HG03045 (cell line): ENCODE measurements around the gene XIRP2.

Experiments used
- ATAC-seq: cut with Tn5 transposase; IDR thresholded peaks from one replicate; pipeline ENCODE4 v1.9.1; 2021; ENCODE audit warnings: mild to moderate bottlenecking, moderate library complexity; ENCODE audit not compliant: unreplicated experiment

XIRP2 gene

GRCh38 chr2:167287212-167287611 lies 398.9 kb downstream of the XIRP2 start:
- no peak for ATAC-seq

GRCh38 chr2:167289651-167290410 lies 401.6 kb downstream of the XIRP2 start:
- no peak for ATAC-seq

GRCh38 chr2:167292430-167293171 lies 404.3 kb downstream of the XIRP2 start, which contains the start of gene B3GALT1:
TSS of gene B3GALT1 (plus strand) at chr2:167293001.
- peak; percentile 99 for ATAC-seq

GRCh38 chr2:167293172-167293781 lies 405.0 kb downstream of the XIRP2 start:
- ATAC-seq, result peak; percentile 17

- ATAC-seq, result no peak
Measured at GRCh38 chr2:167293943-167294775, 405.9 kb downstream of the XIRP2 start.

- ATAC-seq, result no peak
Measured at GRCh38 chr2:167294776-167295140, 406.5 kb downstream of the XIRP2 start.

- ATAC-seq, result no peak
Measured at GRCh38 chr2:167297292-167297691, 409.0 kb downstream of the XIRP2 start.

DNA sequence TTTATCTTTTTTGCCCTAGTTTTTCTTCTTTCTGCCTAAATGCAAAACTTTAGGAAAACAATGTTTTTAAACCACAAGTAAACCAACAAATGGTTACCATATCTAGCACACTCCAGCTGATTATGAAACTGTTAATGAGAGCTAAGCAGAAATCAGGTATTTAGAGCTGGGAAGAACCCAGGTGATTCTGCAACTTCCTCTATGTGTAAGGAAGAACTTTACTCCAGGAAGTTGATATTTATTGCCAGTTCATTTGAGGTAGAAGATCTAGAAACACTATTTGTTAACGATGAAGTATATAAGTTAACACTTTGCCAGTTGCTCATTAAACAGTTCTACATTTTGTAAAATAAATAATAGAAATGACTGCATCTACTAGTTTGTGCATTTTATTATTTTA lies 409.7 kb downstream of the XIRP2 start:
- no peak for ATAC-seq
